HG03442 (cell line): Measurements from ENCODE around the gene PTPA.
A peak's percentile ranks its signal among the peaks of the same experiment; 100 is the strongest.

Source experiments
- ATAC-seq: cut with Tn5 transposase; IDR thresholded peaks from one replicate; pipeline ENCODE4 v1.9.1; 2021; ENCODE audit warnings: mild to moderate bottlenecking, moderate library complexity; ENCODE audit not compliant: unreplicated experiment

PTPA gene

DNA sequence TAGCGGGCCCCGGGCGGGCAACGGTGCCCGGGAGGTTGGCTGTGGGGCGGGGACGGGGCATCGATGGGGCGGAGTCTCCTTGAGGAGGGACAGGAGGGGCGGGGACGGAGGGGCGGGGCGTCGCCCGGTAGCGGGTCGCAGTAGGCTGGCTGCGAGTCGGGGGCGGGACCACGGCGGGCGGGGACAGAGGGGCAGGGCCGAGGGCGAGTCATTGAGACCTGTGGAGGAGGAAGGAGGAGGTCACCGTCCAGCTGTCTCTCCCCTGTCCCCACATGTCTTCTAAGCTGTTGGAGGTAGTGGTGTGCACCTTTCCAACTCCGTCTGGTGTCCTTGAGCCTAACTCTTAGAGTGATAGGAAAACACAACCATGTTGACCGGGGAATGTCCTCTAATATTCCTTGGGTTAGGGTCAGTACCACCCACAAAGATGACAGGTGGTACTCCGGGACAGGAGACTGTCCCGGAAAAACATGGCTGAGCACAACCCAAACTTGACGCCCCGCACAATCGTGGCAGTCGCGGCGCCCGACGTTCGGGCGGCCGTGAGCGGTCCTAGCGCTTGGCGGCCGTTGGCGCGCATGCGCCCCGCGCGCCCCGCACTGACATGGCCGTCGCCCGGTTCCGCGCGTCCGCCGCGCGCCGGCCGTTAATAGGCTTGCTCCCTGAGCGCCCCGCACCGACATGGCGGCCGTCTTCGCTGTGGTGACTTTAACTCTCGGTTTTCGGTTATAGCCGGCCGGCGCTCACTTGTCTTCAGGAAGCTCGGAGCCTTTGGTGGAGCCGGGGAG, at the start of gene PTPA, which contains the start of gene CRAT:
Gene PTPA, plus strand, starts transcription at position 676 of the 788 bp plus-strand sequence. CDS start 186 bp downstream, outside the sequence.
Gene CRAT, minus strand, starts transcription at position 54 of the 788 bp plus-strand sequence. CDS start 284 bp downstream, outside the sequence.
- peak; percentile 80 for ATAC-seq

DNA sequence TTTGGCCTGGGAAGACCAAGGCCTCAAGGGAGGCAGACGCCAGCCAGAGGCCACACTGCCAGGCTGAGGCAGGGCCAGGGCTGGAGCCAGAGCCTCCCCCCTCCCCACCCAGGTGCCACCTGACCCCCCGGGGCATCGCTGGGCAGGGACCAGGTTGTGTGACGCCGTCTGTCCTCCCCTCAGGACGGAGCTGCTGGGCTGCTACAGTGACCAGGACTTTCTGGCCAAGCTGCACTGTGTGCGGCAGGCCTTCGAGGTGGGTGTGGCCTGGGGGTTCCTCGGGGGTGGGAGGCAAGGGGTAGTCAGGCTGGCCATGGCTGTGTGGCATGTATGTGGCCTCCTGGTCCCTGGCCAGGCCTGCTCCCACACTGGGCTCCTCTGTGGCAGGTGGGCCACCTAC, 48.2 kb upstream of the PTPA start:
- no peak for ATAC-seq

DNA sequence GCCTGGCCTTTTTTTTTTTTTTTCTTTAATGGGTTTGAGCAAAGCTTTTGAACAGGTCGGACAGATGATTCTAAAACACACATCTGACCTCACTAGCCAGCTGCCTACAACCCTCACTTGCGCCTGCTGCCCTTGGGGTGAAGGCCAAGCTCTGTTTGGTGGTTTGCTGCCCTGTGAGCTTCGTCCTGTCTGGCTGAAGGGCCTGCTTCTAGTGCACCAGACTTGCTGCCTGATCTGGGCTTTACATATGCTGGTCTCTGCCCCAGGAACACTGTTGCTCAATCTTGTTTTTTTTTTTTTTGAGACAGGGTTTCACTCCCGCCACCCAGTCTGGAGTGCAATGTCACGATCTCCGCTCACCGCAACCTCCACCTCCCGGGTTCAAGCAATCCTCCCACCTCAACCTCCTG, 46.7 kb upstream of the PTPA start:
- no peak for ATAC-seq

DNA sequence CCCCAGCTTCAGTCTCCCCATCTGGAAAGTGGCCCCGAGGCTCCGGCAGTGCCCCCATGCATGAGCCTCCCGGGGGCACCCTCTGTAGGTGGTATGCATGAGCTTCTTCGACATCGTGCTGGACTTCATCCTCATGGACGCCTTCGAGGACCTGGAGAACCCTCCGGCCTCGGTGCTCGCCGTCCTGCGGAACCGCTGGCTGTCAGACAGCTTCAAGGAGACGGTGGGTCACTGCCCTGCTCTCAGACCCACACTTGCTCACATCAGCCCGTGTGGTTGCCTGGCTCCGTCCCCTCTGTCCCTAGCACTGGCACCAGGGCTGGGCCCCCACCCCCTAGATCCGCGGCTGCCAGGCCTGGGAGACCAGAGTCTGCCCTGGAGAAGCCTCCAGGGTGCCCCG, 43.1 kb upstream of the PTPA start:
- ATAC-seq: no peak

DNA sequence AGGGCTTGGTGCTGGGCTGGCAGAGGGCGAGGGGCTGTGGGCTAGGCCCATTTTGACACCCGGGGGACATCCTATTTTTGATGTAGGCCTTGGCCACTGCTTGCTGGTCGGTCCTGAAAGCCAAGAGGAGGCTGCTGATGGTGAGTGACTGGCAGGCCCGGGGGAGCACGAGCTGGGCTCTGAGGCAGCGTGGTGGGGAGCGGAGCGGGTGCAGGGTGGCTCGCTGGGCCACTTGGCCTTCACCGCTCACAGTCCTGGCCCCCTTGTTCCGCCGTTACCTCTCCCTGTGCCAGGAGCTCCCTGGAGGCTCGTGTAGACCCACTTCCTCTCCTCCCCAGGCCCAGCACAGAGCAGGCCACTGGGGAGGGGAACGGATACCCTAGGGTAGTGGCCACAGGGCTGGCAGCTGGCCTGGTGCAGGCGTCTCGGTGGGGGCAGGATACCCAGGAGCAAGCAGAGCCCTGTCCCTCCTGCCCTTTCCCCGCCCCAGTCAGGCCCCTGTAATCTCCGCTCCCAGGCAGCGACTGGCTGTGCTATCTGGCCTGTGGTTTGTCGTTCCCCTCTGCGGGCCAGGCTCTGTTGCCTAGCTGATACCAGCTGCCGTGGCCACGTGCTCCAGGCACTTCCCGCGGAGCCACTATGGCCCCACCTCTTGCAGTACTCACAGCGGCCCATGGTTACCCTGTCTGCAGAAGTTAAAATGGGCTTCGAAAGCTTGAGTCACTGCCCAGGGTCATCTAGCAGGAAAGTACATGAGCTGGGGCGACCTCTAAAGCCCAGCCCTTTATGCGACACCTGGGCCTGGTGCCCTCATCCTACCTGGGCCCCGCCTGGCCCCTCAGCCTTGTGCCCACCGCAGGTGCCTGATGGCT, 42.0 kb upstream of the PTPA start:
- no peak for ATAC-seq

DNA sequence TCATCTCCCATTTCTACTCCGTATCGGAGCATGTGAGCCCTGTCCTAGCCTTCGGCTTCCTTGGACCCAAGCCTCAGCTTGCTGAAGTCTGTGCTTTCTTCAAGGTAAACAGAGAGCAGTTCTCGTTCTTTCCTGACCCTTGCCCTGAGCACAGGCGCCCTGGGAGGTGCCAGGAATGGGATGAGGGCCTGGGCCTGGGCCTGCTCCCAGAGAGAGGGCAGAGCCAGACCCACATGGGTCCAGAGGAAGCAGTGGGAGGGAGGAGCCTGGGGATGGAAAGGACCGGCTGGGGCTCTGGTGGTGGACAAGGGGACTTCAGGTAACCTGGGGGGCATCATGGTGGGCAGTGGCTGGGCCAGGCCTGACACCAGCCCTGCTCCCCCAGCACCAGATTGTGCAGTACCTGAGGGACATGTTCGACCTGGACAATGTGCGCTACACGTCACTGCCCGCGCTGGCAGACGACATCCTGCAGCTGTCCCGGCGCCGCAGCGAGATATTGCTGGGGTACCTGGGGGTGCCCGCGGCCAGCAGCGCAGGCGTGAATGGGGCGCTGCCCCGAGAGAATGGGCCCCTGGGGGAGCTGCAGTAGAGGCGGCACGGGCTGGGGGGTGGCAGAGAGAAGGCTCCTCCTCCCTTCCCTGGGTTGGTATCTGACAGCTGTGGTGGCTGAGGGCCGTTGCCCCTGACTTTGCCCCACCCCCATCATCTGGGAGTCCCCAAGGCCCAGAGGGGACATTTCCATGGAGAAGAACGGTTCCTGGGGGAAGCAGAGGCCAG, 41.2 kb upstream of the PTPA start:
- ATAC-seq: no peak

DNA sequence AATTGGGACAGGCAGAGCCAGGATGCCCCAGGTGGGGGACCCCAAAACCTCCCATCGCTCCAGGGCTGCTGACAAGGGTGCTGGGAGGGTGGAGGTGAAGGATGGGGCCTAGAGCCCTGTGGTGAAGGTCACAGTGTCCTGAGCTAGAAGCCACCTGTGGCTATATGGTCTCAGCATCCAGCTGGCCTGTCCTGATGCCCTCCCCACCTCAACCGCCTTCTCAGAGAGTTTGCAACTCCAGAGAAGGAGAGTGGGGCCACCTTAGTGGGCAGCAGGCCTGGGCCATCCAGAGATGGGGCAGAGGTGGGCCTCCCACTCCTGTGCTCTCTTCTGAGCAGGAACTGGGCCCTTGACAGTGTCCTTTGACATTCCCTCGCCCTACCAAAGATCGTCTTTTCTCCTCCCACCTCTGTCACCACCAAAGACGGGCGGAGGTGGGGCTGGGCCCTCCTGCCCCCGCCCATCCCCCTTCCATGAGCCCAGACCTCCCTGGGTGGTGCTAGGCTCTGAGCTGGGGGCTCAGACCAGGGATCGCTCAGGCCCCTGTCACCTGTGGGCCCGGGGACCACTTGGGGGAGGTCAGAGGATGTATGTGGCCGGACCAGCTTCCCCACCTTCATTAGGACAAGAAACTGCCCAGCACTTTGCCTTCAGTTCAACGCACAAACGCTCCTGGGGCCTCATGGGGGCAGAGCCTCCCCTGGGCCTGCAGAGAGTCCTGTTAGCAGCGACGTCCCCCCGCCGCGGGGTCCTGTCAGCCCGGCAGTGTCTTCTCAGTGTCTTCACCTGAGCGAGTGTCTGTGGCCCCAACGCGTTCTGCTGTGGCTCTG, 40.3 kb upstream of the PTPA start:
- ATAC-seq: no peak

DNA sequence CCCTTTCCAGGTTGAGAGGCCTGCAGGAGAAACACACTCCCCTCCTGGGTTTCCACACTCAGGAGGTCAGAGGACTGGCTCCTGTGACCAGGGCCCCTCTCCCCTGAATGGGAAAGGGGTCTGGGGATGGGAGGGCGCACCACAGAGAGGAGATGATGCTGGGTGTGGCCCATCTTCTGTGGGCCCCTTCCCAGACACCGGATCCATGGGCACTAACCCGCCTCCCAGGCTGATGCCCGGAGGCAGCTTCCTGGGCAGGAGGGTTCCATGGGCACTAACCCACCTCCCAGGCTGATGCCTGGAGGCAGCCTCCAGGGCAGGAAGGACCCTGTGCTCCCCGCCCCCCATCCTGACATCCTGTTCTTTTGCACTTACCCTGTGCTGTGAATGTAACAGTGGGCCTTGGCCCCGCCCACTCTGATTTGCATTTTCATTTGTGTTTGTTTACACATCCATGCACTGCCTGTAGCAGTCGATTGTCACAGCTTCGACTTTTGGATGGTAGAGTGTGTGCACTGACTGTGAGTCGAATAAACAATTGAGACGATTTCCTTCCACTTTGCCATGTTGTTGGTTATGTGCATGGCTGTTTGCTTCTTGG, 39.6 kb upstream of the PTPA start:
- no peak for ATAC-seq

DNA sequence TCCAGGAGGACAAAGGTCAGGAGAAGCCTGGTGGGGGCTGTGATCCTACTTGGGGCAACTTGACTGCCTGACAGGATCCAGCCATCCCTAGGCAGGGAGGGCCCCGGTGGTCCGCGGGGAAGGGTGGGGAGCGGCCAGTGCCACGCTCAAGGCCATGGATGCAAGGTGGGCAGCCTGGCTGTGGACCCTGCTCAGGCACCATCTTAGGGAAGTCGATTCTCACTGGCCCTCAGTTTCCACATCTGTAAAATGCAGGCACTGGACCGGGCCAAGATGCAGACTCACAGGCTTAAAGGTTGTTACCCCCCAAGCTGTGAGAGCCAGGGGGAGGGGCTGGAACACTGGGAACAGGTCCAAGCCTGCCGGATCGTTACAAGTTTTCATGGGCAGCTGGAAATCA, 39.0 kb upstream of the PTPA start:
- no peak for ATAC-seq

DNA sequence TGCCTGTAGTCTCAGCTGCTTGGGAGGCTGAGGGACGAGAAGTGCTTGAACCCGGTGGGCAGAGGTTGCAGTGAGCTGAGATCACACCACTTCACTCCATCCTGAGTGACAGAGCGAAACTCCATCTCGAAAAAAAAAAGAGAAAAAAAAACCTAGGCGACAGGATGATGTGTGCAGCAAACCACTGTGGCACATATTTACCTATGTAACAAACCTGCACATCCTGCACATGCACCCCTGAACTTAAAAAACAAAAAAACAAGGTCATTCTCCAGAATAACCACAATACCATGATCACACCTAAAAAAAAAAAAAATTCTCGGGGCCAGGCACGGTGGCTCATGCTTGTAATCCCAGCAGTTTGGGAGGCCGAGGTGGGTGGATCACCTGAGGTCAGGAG, 37.8 kb upstream of the PTPA start:
- ATAC-seq: no peak

DNA sequence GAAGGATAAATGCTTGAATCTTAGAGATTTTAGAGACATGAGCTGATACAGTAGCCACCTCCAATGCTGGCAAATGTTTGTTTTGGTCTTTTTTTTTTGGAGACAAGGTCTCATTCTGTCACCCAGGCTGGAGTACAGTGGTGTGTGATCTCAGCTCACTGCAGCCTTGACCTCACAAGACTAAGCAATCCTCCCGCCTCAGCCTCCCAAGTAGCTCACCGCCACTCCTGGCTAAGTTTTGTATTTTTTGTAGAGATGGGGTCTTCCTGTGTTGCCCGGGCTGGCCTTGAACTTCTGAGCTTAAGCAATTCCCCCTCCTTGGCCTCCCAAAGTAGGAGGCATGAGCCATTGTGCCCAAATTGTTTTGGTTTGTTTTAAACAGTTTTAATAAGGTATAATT, 37.1 kb upstream of the PTPA start:
- no peak for ATAC-seq

DNA sequence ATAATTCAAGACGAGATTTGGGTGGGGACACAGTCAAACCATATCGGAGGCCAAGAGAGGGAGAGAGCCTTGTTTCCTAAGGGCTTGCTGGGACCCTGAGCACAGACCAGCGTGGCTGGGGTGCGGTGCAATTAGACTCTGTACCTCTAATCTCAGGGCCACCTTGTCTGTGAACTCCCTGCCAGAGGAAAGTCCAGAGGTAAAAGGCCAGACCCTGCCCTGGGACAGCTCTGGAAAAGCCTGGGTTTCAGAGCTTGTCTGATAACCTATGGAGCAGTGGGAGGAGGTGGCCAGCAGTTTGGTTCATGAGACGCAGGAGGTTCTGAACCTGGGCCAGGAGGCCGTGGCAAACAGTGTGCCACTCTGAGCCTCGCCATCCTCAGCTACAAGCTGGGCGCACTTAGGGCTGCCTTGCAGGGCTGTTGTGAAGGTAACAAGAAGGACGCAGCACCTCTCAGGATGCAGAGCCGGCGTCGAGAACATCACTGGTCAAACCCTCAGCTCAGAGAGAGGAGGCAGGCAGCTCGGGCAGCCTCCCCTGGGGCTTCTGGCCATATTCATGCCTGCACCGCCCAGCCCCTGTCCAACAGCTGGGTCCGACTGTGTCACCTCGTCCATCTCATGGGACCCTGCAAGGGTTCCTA, 35.1 kb upstream of the PTPA start:
- no peak for ATAC-seq

DNA sequence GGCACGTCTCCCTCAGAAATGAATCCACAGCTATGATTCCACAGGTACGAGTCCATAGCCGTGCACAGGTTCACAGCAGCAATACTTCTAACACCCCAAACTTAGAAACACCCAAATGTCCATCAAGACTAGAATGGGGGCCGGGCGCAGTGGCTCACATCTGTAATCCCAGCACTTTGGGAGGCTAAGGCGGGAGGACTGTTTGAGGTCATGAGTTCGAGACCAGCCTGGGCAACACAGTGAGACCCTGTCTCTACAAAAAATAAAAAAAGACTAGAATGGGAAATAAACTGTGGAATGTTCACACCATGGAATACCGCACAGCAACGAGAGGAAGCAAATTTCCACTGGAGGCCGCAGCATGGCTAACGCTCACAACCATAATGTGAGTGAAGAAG, 34.6 kb upstream of the PTPA start:
- no peak for ATAC-seq

DNA sequence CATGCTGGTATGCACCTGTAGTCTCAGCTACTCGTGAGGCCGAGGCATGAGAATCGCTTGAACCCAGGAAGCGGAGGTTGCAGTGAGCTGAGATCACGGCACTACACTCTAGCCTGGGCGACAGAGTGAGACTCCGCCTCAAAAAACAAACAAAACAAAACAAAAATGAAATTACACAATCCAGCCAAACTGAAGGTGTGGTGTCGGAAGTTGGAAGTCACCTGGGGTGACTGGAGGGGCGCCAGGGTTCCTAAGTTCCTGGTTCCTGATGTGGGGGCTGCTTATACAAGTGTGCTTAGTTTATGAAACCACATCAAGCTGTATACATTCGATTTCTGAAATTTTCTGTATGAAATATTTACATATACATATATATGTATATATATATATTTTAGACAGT, 34.0 kb upstream of the PTPA start:
- no peak for ATAC-seq

DNA sequence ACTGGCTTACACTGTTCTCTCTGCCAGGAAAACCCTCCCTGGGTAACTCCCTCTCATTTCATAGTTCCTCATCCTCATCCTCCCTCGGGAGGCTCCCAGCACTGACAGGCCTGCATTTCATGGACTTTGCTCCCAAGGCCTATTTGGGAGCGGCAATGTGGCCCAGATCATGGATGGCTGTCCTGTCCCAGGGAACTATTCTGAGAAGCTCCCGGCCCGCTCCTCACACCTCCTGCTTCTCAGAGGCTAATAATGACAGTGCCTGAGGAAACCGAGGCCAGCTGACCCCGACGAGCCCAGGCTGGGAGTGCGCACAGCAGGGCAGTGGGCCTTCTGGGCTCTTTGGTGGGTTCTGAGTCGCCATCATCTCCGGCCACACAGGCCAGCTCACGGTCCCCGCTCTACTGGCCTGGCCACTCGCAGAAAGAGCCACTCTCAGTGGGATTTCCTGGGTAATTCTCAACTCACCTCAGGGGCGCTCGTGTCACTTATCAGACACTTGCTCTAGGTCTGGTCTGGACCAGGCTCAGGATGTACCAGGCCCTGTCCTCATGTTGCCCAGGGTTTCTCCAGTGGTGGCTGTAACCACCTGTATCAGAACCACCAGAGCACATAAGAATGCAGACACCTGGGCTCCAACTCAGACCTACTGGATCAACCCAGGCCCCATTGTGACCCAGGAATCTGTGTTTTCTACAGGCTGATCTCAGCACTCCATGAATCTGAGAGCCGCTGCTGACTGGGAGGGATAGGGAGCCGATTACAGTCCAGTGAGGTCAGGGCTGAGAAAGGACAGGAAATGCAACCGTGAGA, 32.3 kb upstream of the PTPA start:
- ATAC-seq: no peak

DNA sequence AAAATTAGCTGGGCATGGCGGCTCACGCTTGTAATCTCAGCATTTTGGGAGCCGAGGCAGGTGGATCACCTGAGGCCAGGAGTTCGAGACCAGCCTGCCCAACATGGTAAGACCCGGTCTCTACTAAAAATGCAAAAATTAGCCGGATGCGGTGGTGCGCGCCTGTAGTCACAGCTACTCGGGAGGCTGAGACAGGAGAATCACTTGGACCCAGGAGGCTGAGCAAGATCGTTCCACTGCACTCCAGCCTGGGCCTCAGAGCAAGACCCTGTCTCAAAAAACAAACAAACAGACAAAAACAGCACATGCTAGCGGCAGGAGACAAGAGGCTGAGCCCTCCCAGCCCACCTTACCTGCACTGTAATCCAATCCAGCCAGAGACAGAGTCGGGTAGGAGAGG, 31.4 kb upstream of the PTPA start:
- ATAC-seq: no peak

DNA sequence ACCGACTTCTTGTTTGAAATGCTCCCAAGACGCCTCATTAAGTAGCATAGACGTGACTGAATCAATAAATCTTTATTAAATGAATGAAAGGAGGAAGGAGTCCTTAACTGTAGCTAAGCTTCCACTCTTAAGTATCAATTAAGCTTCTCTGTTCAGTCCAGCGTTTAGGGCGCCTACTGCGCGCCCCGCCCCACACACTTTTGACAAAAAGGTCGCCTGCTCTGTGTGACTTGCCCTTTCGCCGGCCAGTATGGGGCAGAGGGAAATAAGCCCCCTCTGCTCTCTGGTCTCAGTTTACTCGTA, 31.0 kb upstream of the PTPA start:
- ATAC-seq: no peak

DNA sequence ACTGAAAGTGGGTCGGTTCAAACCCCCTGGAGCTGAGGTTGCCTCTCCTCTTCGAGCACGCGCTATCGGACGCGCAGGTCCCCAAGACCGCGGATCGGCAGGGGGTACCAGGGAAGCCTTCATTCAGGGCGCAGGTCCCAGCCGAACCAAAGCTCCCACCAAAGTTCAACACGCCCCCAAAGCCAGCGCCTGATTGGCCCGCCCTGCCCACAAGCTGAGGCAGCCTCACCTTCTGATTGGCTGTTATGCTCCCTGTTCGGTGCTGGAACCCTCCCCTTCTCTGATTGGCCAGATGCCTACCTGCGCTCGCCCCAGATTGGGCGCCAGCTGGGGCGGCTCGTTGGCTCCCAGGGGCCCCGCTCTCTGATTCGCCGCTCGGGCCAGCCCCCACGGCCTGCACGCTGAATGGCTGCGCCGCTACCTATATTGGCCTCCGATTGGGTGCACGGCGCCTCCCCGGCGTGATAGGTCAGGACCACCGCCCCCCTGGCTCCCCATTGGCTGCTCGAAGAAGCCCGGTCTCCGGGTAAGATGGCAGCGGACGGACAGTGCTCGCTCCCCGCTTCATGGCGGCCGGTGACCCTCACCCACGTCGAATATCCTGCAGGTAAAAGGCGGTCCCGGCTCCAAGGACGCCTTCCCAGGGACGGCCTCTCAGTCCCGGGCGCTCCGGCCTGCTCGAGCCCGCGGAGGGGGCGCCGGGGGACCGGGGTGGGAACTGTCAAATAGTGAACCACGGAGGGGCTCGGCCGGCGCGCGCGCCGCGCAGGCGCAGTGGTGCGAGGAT, 30.4 kb upstream of the PTPA start, which contains the start of gene DOLPP1:
Gene DOLPP1, plus strand, starts transcription at position 511 of the 787 bp plus-strand sequence. Its CDS starts 21 bp downstream, at position 532.
- peak; percentile 91 for ATAC-seq
